AML-193 (cell line): ENCODE measurements around the gene NAA50.

Experiments
- DNase-seq, 2 experiments: peaks; one replicate each; lab custom pipeline; 2025; lab: John Stamatoyannopoulos, UW

Gene NAA50

DNA sequence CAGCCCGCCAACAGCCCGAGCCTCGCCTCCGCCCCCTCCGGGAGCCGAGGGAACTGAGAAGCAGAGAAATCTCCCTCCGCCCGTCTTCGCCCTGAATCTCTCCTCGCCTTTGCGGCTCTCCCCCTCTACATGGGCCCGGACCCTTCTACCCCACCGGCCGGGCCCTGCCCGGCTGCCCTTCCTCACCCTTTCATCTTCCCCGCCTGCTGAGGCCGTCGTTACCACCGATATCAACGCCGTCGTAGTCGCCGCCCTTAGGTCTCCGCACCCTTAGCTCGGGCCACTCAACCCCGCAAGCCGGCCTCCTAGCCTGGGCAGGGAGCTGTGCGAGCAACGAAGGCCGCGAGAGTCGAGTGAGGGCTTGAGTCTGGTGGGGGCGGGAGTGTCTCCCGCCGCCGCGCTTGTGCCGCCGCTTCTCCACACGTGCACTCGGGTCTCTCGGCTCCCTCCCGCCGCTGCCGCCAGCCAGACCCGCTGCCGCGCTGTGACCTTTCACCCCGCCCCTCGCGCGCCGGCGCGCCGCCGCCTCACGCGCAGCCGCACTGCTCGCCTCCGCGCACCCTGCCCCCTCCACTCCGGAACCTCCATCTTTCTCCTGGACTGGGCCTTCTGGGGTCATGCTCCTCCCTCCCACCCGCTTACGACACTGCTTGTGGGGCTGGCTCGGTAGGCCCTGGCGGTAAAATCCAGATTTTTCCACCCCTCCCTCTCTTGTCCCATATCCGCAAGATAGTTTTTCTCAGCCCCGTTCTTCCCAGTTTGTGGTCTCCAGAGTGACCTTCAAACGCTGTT, at the start of gene NAA50:
Gene NAA50, minus strand, starts transcription at position 494 of the 792 bp plus-strand sequence. Its CDS starts 300 bp downstream, at position 194.
- peak; percentile 94 for DNase-seq

DNA sequence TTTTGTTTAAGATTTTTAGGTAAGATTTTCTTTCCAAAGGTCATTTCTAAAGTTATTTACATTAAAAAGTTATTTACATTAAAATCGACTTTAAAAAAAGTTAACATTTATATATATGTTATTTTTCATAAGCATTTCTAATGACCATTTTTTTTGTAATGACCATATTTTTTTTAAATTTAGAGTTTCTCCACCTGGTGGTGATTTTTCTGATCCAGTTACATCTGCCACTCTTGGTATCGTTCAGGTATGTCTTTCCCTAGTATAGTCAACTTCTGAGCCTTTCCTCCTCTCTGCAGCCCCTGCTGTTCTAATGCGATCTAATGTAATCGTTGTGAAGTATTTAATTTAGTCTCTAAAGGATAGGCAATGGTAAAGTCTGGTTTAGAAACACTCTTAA, 49.6 kb upstream of the NAA50 start:
- DNase-seq: no peak

DNA sequence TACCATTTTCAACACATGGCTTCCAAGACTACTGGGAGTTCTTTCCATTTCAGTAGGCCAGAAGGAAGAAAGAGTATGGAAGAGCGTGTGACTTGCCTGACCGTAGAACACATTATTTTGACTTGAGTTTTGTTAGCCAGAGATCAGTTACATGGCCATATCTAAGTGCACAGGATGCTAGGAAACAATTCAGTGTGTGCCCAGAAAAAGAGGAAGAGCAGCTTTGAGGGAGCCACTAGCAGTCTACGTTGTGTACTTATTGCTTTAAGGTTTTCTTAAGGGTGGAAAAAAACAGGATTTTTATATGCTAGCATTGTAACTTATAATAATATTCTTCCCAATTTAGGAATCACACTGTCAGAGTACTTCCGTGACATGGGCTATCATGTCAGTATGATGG, 48.5 kb upstream of the NAA50 start:
- no peak for DNase-seq

DNA sequence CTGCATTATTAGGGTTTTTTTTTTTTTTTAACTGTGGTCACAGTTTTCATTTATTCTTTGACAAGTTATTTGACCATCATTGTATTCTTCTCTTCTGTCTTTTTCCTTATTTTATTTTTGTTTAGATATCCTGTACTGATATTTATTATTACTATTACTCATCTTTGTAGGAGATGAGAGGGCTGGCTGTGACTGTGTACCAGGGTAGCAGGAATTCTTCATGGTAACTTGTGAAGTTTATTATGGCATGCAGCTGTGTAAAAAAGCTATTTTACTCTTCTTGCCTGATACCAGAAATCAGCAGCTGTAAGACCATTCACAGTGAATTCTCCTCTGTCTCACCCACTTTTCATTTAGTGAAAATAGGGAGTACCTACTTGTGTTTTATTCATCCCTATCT, 45.3 kb upstream of the NAA50 start:
- no peak for DNase-seq

DNA sequence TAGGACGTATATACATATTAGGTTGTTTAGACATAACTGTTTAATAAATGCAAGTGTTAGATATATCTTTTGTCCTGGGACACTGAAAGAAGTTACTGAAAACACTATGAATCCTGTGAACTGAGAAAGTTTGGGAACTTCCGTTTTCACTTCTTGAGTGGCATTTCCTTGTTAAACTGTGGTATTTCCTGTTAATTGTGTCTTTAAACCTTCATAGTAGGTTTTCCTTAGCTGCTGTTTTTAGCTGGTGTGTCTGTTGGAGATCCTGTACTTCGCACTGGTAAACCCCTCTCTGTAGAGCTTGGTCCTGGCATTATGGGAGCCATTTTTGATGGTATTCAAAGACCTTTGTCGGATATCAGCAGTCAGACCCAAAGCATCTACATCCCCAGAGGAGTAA, 37.9 kb upstream of the NAA50 start:
- no peak for DNase-seq

DNA sequence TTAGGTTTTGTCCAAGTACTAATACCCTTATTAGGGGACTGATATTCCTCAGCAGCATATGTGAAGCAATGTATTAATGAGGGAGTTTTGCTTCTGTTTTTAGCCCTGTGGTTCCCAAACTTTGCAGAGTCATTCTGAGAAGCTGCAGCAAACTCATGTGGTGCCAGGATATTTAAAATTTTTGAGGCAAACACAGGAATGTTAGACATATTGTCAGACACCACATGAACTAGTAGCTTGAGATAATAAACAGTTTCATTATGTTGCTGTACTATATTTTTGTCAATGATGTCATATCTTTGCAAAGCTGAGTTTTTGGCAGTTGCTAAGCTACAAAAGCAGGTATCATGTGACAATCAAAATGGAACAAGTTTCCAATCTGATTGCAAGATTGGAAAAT, 37.4 kb upstream of the NAA50 start:
- DNase-seq: peak; percentile 68 to 77

DNA sequence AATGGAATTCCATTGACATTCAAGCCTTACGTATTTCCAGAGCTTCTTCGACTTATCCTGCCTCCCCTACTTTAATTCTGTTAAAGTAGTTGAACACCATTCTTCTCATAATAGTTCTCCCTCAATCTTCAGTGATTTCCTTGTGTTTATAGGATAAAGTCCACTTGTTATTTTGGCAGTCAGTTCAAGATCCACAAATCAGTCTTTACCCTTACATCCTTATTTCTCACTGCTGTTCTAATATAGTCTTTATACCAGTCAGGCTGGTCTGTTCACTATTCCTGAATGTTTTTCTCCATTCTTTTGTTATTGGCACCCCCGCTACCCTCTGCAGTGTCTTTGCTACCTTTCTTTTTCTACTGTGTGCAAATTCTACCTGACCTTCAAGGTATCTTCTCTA, 30.5 kb upstream of the NAA50 start:
- no peak for DNase-seq

DNA sequence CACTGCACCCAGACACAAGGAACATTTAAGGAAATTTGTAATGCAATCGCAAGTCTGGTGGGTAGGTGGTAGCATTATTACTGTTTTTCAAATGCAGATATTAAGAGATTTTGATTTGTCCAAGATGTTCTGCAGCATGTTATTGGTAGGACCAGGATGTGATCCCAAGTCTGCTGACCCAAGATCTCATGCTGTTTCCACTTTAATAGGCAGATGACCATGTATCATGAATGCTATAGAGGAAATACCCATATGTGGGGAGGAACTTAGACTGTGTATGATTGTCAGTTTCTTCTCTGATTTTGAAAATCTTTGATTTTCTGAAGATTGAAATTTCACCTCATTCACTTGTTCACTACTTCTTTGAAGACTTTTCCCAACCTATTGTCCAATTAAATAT, 29.5 kb upstream of the NAA50 start:
- DNase-seq: no peak

DNA sequence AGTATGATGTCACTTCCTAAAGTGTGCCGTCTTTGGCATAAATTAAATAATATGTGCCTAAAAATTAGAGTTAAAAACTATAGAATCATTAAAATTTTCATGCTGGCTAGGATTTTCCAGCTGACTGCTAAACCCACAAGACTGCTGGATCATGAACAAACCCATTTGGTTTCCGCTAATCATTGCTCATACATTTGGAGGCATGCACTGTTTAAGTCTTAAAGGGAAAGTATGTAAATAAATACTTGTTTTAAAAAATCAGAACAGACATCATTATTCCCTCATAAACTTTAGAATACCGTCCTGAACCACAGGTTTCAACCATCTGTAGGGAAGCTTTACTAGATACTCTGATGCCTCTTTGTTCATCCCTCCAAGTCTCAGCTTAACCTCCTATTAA, 27.3 kb upstream of the NAA50 start:
- DNase-seq: no peak

DNA sequence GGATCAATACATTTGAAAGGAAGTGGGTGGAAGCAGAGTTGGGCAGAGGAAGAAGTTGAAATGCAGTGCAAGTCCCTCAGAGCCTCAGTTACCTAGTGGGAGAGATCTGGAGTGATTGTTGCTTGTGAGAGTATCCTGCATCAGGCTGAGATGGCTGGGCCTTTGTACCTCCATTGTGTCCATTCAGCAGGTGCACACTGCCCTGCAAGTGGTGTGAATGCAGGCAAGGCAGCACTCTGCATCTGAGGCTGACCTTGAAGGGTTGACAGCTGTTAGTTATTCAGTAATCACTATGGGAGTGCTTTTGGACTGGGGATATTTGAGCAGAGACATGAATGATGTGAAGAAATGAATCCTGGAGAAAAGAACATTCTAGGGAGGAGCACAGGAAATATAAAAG, 25.9 kb upstream of the NAA50 start:
- no peak for DNase-seq

DNA sequence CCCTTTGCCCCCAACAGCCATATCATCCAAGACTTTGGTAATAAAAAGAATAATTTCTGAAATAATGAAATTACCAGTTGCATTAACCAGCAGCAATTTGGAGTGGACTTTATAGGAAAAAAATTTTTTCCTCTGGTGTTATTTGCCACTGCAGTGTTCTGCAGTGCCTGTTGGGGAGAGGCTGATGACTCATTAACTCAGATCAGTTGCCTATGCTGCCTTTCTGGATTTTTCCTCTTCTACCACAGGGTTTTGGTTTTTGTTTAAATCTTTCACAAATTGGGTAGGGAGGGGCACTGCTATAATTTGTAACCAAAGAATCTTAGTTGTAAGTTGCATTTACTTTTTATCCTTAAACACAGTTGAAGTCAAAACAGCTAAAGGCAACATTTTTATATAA, 23.5 kb upstream of the NAA50 start:
- DNase-seq: peak in 1 of 2 experiments; percentile 14

DNA sequence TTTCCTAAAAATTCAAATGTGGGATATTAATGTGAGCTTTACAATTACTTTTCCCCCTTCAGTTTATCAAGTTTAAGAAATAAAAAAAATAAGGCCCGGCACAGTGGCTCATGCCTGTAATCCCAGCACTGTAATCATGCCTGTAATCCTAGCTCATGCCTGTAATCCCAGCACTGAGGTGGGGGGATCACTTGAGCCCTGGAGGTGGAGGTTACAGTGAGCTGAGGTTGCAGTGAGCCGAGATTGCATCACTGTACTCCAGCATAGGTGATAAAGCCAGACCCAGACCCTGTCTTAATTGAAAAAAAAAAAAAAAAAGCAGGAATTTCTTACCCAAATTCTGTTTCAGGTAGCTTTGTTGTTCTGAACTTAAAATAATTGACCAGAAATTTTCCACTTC, 18.6 kb upstream of the NAA50 start:
- no peak for DNase-seq

DNA sequence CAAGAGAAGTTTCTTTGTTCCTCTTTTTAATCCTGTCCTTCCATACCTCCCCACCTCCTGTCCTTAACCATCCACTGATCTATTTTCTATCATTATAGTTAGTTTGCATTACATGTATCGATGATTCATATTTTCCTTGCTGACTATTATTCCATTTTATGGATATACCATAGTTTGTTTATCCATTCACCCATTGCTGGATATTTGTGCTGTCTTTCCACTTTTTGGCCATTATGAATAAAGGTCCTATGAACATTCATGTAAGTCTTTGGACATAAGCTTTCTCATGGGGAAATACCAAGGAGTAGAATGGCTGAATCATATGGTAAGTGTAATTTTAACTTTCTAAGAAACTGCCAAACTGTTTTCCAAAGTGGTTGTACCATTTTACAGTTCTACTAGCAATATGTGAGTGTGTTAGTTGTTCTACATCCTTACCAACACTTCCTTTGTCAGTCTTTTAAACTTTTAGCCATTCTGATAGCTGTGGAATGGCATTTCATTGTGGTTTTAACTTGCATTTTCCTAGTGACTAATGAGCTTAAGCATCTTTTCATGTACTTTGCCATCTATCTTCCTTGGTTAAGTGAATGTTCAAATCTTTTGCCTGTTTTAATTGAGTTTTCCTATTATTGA, 12.5 kb upstream of the NAA50 start:
- no peak for DNase-seq

DNA sequence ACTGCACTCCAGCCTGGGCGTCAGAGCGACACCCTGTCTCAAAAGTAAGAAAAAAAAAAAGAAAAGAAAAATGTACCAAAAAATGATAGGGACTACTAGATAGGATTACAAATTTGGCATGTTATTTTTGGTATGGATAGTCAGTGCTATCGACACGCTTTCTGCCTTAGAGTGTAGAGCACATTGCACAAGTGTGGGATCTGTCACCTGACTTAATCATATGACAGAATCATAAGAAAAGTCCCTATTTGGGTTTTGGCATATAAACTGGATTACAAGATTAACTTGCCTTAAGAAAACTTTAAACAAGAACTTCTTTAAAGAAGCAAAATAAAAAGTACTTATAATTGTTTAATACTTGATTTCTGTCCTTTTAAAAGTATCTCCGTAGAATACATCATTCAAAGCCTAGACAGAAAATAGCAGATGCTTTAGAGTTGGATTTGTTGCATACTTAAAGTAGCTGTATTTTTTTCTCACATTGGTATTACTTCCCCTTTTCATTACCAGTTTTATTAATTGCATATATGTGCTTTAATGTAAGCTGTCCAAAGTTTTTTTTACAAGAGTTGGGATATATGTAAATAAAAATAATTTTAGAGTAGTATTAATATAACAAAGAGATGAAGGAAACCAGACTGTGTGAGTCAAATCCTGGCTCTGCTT, 8.6 kb upstream of the NAA50 start:
- DNase-seq: peak; percentile 53 to 57

DNA sequence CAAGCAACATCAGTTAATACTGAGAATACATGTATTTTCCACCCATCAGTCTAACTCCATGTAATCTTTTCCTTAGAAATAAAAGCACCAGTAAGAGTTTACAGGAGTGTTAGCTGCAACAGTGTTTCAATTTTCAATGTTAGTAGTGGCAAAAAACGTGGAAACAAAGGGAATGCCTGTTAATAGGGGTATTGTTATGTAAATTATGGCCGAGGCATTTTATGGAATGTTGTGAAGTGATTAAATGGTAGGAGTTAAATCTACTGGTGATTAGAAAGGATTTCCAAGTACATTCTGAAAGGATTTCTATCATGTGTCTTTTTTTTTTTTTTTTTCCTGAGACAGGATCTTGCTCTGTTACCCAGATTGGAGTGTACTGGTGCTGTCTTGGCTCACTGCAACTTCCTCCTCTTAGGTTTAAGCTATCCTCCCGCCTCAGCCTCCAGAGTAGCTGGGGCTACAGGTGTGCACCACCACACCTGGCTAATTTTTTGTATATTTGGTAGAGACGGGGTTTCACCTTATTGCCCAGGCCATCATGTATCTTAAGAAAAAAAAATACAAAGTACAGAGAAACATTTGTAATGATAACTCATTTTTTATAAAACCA, 7.4 kb upstream of the NAA50 start:
- DNase-seq: no peak

DNA sequence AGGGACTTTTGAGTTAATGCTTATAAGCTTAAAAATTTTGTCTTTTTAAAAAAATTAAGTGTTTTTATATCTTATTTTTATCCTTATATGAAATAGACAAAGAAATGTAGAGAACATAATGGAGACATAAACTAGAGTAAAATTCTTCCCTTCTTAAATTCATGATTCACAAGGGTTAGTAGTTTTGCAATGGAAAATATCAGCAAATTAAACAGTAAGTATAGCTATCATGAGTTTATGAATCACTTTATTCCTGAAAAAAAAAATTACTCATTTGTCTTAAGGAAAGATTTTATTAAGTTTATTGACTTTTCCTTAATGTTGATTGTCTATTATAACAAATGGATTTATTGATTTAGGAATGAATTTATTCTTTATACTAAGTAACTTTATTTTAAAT, 5.1 kb upstream of the NAA50 start:
- no peak for DNase-seq

DNA sequence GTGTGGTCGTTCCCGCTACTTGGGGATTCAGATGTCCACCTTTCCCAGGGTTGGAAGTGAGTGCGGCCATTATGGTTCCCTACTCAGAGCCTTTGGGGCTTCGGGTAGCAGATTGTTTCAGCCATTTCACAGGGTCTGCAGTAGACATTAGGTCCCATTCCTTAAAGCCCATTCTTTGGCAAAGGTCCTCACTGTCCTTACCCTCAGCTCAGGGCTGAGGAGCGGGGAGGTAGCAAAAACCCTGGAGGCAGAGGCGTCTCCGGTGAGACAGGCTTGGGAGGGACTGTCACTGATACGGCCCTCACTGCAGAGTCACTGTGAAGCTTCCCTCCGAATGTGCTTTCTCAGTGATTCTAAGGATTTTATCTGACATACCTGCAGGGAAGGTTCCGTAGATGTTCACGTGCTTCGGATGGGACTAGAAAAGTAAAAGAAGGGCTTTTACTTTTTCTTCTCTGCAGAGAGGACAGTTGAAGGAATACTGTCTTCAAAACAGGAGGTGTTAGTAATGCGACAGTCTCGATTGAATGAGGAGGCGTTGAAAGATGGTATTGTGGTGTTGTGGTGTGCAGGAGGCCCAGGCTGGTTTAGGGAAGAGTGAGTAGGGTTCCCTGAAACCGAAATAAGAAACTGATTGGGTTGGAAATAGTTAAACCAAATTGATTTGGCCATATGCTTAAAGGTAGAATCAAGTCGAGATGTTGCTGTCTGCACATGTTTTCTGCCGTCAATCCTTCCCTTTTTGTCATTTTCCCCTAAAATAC, 1.4 kb upstream of the NAA50 start:
- DNase-seq: peak in 1 of 2 experiments; percentile 43

DNA sequence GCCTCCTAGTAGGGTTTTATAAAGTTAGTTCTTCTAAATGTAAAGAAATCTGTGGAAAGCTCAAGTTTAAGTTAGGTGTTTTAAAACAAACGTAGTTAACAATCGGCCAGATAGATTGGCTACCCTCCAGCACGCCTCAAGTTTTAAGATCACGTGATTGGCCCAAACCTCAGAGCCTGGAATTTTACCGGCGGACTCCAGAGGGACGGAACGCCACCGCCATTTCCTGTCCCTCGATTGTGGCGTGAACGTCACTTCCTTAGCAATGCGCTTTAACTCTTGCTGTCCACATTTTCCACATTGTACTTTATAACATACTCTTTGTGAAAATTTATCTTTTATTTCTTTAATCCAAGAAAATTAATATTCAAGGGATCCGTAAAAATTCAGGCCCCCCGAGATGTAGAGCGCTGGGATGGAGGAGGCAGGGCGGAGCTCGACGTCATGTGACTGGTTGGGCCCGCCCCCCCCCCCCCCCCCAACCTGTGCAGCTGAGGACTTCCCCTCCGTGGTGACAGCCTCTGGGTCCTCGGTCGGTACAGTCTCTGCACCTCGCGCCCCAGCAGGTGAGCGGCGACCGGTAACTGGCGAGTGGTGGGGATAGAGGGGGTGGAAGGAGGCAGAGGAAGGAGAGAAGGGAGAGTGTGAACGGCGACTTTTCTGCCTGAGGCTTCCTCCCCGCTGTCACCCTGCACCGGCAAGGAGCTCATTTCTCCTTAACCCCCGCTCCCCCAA, 666 bp upstream of the NAA50 start, which contains the start of gene ATP6V1A:
Gene ATP6V1A, plus strand, starts transcription at position 488 of the 735 bp plus-strand sequence. CDS start 31,719 bp downstream, outside the sequence.
- peak; percentile 88 to 93 for DNase-seq

DNA sequence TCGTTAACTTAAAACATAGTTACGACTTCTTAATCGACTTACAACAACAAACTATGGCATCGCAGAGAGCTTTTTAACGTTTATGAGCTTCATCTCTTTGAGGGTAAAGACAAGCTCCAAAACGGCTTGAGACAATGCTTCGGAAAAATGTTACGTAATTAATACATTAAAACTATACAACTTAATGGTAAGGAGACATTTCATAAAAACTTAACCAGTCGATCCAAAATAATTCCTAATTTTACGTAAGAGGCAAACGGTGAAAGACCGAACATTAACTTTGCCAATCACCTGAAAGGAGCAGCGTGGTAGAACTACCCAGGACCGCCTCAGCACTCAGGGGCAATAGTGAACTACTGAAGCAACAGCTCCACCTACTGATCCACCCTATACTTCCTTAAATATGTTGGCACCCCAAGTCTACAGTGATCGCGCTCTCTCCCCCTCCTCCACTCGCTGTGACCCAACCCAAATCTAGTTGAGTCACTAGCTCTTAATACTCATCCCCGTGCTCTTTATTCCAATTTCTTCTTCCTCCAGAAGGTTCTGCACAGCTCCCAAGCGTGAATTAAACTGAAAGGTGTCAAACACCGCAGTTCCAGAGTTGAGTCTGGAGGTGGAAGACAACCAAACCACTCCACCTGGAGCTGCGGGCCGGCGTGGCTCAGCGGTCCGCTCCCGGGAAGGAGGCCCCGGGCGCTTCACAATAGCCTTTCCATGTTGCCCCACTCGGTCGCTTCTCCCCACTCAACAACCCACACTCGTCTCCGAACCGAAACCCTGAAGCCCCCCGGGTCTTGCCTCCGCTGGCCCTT, 901 bp downstream of the NAA50 start:
- peak; percentile 99 for DNase-seq

DNA sequence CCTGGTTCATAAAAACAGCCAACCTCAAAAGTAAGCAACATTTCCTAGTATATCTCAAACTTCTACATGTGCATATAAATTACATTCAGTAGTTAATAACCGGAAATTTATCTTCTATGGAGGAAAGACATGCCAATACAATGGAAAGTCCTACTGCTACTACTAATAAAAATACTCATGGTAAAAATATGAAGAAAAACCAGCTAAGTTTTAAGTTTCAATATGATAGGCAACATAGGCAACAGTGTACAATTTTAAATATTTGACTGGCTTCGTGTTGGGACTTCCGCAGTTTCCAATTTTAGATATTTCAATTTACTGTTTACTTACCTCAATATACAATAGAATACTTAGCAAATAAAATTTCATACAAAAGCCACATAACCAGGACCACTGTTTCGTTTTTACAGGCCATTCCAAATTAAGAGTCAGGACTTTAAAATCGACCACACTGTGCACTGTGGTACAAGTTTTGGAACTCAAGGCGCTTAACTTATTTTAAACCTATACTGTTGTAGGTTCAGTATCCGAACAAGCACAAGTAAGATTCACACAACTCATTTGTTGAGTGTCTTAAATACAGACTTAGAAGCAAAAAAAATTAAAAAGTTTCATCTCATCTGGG, 2.9 kb downstream of the NAA50 start:
- DNase-seq: peak; percentile 31 to 53
